PC-9 (cell line): Measurements from ENCODE around the gene UNC45B. TPM values are rescaled to one million over a fixed set of nuclear protein-coding genes. Genes with fewer than 3 reads are reported as not detected.
"Not testable (repeated sequence)": the region's sequence is repeated elsewhere in the genome, so short reads cannot be mapped to it uniquely, and the experiment has no call there.

Source experiments
- BruUV-seq: library from RNA; stranded (reverse); fragments of 400-500 nt; replicated peaks from 2 replicates; lab custom pipeline; 2021; lab: Mats Ljungman, UMichigan
- CTCF ChIA-PET: fragments of 300-600 bp; sonication (Branson Sonifier 250); formaldehyde crosslinking; loops from one replicate; lab custom pipeline; 2022; ENCODE audit warnings: antibody characterized with exemption; lab: Charles Lee
- POLR2A ChIA-PET: fragments of 300-600 bp; sonication (Branson Sonifier 250); formaldehyde crosslinking; loops from one replicate; lab custom pipeline; 2022; ENCODE audit warnings: antibody characterized with exemption; ENCODE audit not compliant: unreplicated experiment; lab: Charles Lee
- DNase-seq, 2 experiments: peaks; one replicate each; pipeline versions ENCODE4 v3.0.0 to v3.0.0-alpha.2; 2015 to 2022; ENCODE audit warnings: mixed read lengths in 1 of 2
- H2AFZ ChIP-seq: fragments of 200-600 bp; sonication (generic); 2 replicates; pipeline ENCODE4 v1.8.1; 2017; ENCODE audit warnings: antibody characterized with exemption
- H3F3A ChIP-seq: fragments of 200-600 bp; sonication (generic); 2 replicates; pipeline ENCODE4 v1.8.1; 2017; ENCODE audit warnings: antibody characterized with exemption, mild to moderate bottlenecking, low read depth; ENCODE audit not compliant: insufficient read depth
- H3K27ac ChIP-seq: fragments of 200-600 bp; sonication (generic); 2 replicates; pipeline ENCODE4 v1.6.1; 2016; ENCODE audit warnings: mixed run types
- H3K27me3 ChIP-seq: fragments of 200-600 bp; sonication (generic); 2 replicates; pipeline ENCODE4 v1.6.1; 2016; ENCODE audit warnings: low read depth, mixed run types; ENCODE audit not compliant: insufficient read depth
- H3K36me3 ChIP-seq: fragments of 200-600 bp; sonication (generic); 2 replicates; pipeline ENCODE4 v1.6.1; 2016; ENCODE audit warnings: low read depth, mixed run types
- H3K4me1 ChIP-seq: fragments of 200-600 bp; sonication (generic); replicated peaks from 2 replicates; pipeline ENCODE4 v1.6.1; 2016; ENCODE audit warnings: mixed run types; ENCODE audit not compliant: insufficient read depth
- H3K4me2 ChIP-seq: fragments of 200-600 bp; sonication (generic); 2 replicates; pipeline ENCODE4 v1.6.1; 2017; ENCODE audit warnings: mixed run types
- H3K4me3 ChIP-seq: fragments of 200-600 bp; sonication (generic); 2 replicates; pipeline ENCODE4 v1.6.1; 2016; ENCODE audit warnings: mixed run types
- H3K79me2 ChIP-seq: fragments of 200-600 bp; sonication (generic); 2 replicates; pipeline ENCODE4 v1.6.1; 2017; ENCODE audit warnings: low read depth, mixed run types
- H3K9me2 ChIP-seq: fragments of 200-600 bp; sonication (generic); 2 replicates; pipeline ENCODE4 v1.8.1; 2017; ENCODE audit warnings: mild to moderate bottlenecking; ENCODE audit not compliant: insufficient read depth
- H3K9me3 ChIP-seq: fragments of 200-600 bp; sonication (generic); 2 replicates; pipeline ENCODE4 v1.8.1; 2016; ENCODE audit warnings: low read depth; ENCODE audit not compliant: insufficient read depth
- H4K20me1 ChIP-seq: fragments of 200-600 bp; sonication (generic); 2 replicates; pipeline ENCODE4 v1.8.1; 2017; ENCODE audit not compliant: insufficient read depth
- CTCF ChIP-seq: fragments of 200-600 bp; sonication (generic); conservative IDR thresholded peaks from 2 replicates; pipeline ENCODE4 v1.6.1; 2017; ENCODE audit warnings: mixed run types, antibody characterized with exemption, mild to moderate bottlenecking, moderate library complexity
- EZH2 ChIP-seq: fragments of 200-600 bp; sonication (generic); IDR thresholded peaks from 2 replicates; pipeline ENCODE4 v1.8.0; 2017; ENCODE audit warnings: antibody characterized with exemption, low read depth
- intact Hi-C: fragments of 100-400 bp; cut with micrococcal nuclease; formaldehyde crosslinking; loops from one replicate; pipeline ENCODE4 v1.10.0; 2022; ENCODE audit not compliant: unreplicated experiment
- total RNA-seq: library from RNA; stranded (reverse); gene quantifications from 2 replicates; pipeline ENCODE4 v1.2.3, GENCODE V29; 2021

UNC45B gene
- total RNA-seq, 1 experiment from 2014 or later: not detected

- H3K9me3 ChIP-seq: no peaks in the 10 kb centered on the region
- ChIA-PET CTCF (no interaction called here), POLR2A (no interaction called here)
- no peak overlapping the region for H3K27ac ChIP-seq
- H3F3A ChIP-seq: no peaks in the 10 kb centered on the region
- intact Hi-C loops: loop anchor here (10.0 kb wide), 1 partner anchor 168 kb away; no protein-coding TSS in a partner anchor
- H3K4me2 ChIP-seq: no peak overlapping the region
- TF ChIP-seq CTCF: no peak
- TF ChIP-seq EZH2: no peak
- no TSS peak for BruUV-seq
- H3K4me3 ChIP-seq: no peak overlapping the region
- H3K27me3 ChIP-seq: peaks cover 24% of the 10 kb centered on the region
- H3K9me2 ChIP-seq: no peaks in the 10 kb centered on the region
- no peaks in the 10 kb centered on the region for H4K20me1 ChIP-seq
- DNase-seq: no peak
- no peaks in the 10 kb centered on the region for H3K36me3 ChIP-seq
- no peaks in the 10 kb centered on the region for H3K4me1 ChIP-seq
- H2AFZ ChIP-seq: no peak overlapping the region
- peaks cover 6% of the 10 kb centered on the region for H3K79me2 ChIP-seq
Measured at GRCh38 chr17:35146214-35146833, 1.3 kb upstream of the UNC45B start.

DNA sequence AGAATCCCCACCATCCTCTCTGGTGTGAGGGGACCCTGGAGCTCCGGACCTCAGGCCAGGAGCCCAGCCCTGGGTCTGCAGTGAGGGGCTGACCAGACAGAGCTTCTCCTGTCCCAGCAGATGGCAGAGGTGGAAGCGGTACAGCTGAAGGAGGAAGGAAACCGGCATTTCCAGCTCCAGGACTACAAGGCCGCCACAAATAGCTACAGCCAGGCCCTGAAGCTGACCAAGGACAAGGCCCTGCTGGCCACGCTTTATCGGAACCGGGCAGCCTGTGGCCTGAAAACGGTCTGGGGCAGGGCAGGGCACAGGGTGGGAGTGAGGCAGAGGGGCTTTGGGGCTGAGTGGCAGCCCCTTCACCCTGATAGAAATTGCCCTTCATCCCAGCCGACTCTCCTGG, 527 bp downstream of the UNC45B start:
- CTCF ChIA-PET: no interaction called here
- H3K9me3 ChIP-seq: no peaks in the 10 kb centered on the region
- DNase-seq: no peak
- POLR2A ChIA-PET: no interaction called here
- H3K4me1 ChIP-seq: no peaks in the 10 kb centered on the region
- no peak overlapping the region for H2AFZ ChIP-seq
- no peak overlapping the region for H3K4me2 ChIP-seq
- peaks cover 24% of the 10 kb centered on the region for H3K27me3 ChIP-seq
- H4K20me1 ChIP-seq: no peaks in the 10 kb centered on the region
- H3F3A ChIP-seq: no peaks in the 10 kb centered on the region
- no peak overlapping the region for H3K4me3 ChIP-seq
- H3K79me2 ChIP-seq: no peaks in the 10 kb centered on the region
- no peak for TF ChIP-seq EZH2
- no peak for TF ChIP-seq CTCF
- no peak overlapping the region for H3K27ac ChIP-seq
- intact Hi-C loops: loop anchor here (10.0 kb wide), 1 partner anchor 167 kb away; no protein-coding TSS in a partner anchor
- H3K36me3 ChIP-seq: no peaks in the 10 kb centered on the region
- no peaks in the 10 kb centered on the region for H3K9me2 ChIP-seq
- no TSS peak for BruUV-seq

DNA sequence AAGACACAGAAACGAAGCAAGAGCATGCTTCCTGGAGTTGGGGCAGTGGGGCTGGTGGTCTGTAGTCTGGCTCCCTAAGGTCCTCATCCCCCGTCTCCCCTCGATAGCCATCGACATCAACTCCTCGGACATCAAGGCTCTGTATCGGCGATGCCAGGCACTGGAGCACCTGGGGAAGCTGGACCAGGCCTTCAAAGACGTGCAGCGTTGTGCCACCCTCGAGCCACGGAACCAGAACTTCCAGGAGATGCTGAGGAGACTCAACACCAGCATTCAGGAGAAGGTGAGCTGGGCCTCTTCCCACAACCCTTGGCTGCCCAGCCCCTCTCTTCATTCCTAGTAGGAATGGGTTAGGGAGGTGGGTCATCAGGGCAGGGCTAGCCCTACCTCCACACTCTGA, 2.3 kb downstream of the UNC45B start:
- no peaks in the 10 kb centered on the region for H3K9me3 ChIP-seq
- H3K4me2 ChIP-seq: no peak overlapping the region
- H3K9me2 ChIP-seq: no peaks in the 10 kb centered on the region
- CTCF ChIA-PET: no interaction called here
- H4K20me1 ChIP-seq: no peaks in the 10 kb centered on the region
- intact Hi-C loops: loop anchor here (10.0 kb wide), 1 partner anchor 165 kb away; no protein-coding TSS in a partner anchor
- TF ChIP-seq EZH2 (no peak), CTCF (no peak)
- H2AFZ ChIP-seq: no peak overlapping the region
- peaks cover 29% of the 10 kb centered on the region for H3K27me3 ChIP-seq
- no peaks in the 10 kb centered on the region for H3K79me2 ChIP-seq
- no peak overlapping the region for H3K4me3 ChIP-seq
- no TSS peak for BruUV-seq
- no peaks in the 10 kb centered on the region for H3F3A ChIP-seq
- POLR2A ChIA-PET: no interaction called here
- H3K27ac ChIP-seq: no peak overlapping the region
- no peaks in the 10 kb centered on the region for H3K36me3 ChIP-seq
- H3K4me1 ChIP-seq: no peaks in the 10 kb centered on the region
- no peak for DNase-seq

DNA sequence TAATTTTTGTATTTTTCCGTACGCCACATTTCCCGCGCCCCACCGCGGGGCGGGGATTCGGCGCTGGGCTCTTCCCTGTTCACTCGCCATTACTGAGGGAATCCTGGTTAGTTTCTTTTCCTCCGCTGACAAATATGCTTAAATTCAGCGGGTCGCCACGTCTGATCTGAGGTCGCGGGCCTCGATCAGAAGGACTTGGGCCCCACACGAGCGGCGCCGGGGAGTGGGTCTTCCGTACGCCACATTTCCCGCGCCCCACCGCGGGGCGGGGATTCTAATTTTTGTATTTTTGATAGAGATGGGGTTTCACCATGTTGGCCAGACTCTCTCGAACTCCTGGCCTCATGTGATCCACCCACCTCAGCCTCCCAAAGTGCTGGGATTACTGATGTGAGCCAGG, 3.5 kb downstream of the UNC45B start:
- H3K36me3 ChIP-seq, H3K4me1 ChIP-seq, H3K9me2 ChIP-seq, H2AFZ ChIP-seq, POLR2A ChIA-PET, H3F3A ChIP-seq, BruUV-seq, H3K27ac ChIP-seq, H3K79me2 ChIP-seq, CTCF ChIA-PET, intact Hi-C loops, DNase-seq, H3K4me3 ChIP-seq, H4K20me1 ChIP-seq, H3K4me2 ChIP-seq, H3K9me3 ChIP-seq: not testable (repeated sequence)
- peaks cover 28% of the 10 kb centered on the region for H3K27me3 ChIP-seq
